K562 (cell line): ENCODE results near the gene MMP17. TPM values are rescaled to one million over a fixed set of nuclear protein-coding genes. Genes with fewer than 3 reads are reported as not detected.

Experiments used
- BRD9 ChIP-seq: fragments of 450-650 bp; IDR thresholded peaks from 2 replicates; pipeline ENCODE4 v1.6.1; 2018; ENCODE audit warnings: low read depth; ENCODE audit not compliant: partially characterized antibody
- CBFA2T3 ChIP-seq: fragments of 450-650 bp; IDR thresholded peaks from 2 replicates; pipeline ENCODE4 v1.6.1; 2017
- ELK3 ChIP-seq: fragments of 450-650 bp; formaldehyde crosslinking; IDR thresholded peaks from 2 replicates; pipeline ENCODE4 v1.4.0; 2020; ENCODE audit warnings: mild to moderate bottlenecking
- ETS1 ChIP-seq: conservative IDR thresholded peaks from 2 replicates; pipeline ENCODE4 v1.6.1; 2011; ENCODE audit warnings: low read depth, mild to moderate bottlenecking, low read length; ENCODE audit not compliant: control insufficient read depth
- MITF ChIP-seq: IDR thresholded peaks from 2 replicates; pipeline ENCODE4 v1.6.1; 2014; ENCODE audit warnings: antibody characterized with exemption
- VEZF1 ChIP-seq: fragments of 200-800 bp; sonication (Bioruptor generic); IDR thresholded peaks from 2 replicates; pipeline ENCODE4 v1.6.1; 2017; ENCODE audit warnings: missing genetic modification characterization, missing compliant biosample characterization
- ZNF124 ChIP-seq: sonication (generic); formaldehyde crosslinking; IDR thresholded peaks from 2 replicates; pipeline ENCODE4 v1.8.1; 2022; ENCODE audit warnings: missing genetic modification reagents
- ZNF592 ChIP-seq: fragments of 450-650 bp; IDR thresholded peaks from 2 replicates; pipeline ENCODE4 v1.6.1; 2017; ENCODE audit warnings: antibody characterized with exemption, mild to moderate bottlenecking
- ZNF717 ChIP-seq: fragments of 250-450 bp; sonication (Bioruptor Pico); IDR thresholded peaks from 2 replicates; pipeline ENCODE4 v1.5.0; 2021
- polyA plus RNA-seq, 8 experiments: library from polyadenylated mRNA; depleted of rRNA in 4 of 8; stranded (reverse) in 5 of 8; unstranded in 3 of 8; fragments of >200 nt; fragmentation: Nextera tagmentation in 2 of 8; fragmentation: Illumina TruSeq in 1 of 8; extraction: Ambion mirVana in 2 of 8; extraction: Trizol in 1 of 8; gene quantifications; 2 replicates each; pipeline versions ENCODE4 v1.2.1 to v1.2.3, GENCODE V29; 2011 to 2014; ENCODE audit warnings: inconsistent platforms in 1 of 8, missing spikeins in 1 of 8
- total RNA-seq, 7 experiments: library from RNA; depleted of rRNA in 6 of 7; stranded (reverse); fragments of >200 nt in 6 of 7; fragmentation: Illumina TruSeq in 2 of 7; extraction: Trizol in 2 of 7; gene quantifications; 2 replicates each; pipeline versions ENCODE4 v1.2.1 to v1.2.3, GENCODE V29; 2011 to 2021; ENCODE audit warnings: low replicate concordance in 1 of 7

Gene MMP17
- total and polyA plus RNA-seq, 9 of the 15 experiments (the other 6 are each of a cell fraction or from before 2014, with no cell fraction given): 1.1 to 21.2 (median 17.1) TPM; not detected in 2

GRCh38 chr12:131896080-131896810 lies 68.1 kb downstream of the MMP17 start (continued):
- TF ChIP-seq BRD9 (no peak), ZNF592 (peak; percentile 69), ZNF124 (CRISPR knock-in tag) (no peak), VEZF1 (peak; percentile 69), ZNF717 (no peak), CBFA2T3 (peak; percentile 18; the same call in 1 of the 2 replicates), MITF (no peak), ETS1 (peak; percentile 62; the same call in 1 of the 2 replicates), ELK3 (CRISPR knock-in tag) (no peak)
